ENCODE data around the gene CDK15.
"Not testable (repeated sequence)": the region's sequence is repeated elsewhere in the genome, so short reads cannot be mapped to it uniquely, and the experiment has no call there.

Gene CDK15

DNA sequence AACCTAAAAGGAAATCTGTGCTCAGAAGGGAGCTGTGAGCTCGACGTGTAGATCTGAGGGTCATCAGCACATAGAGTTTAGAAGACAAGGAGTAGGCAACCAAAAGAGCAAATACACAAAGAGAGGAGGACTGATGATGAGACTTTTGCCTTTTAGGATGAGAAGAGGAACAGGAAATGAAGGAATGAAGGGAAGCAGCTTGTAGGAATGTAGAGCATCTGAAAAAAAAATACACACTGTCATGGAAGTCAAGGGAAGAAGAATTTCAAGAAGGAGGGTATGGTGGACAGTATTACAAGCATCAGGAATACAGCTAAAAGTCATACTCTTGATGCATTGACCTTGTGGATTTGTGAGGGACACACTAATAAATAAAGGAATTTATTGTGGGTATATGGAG lies 21.9 kb downstream of the CDK15 start:
- DNase-seq (ENCODE audit: low read depth in 2 of 2), result no peak

DNA sequence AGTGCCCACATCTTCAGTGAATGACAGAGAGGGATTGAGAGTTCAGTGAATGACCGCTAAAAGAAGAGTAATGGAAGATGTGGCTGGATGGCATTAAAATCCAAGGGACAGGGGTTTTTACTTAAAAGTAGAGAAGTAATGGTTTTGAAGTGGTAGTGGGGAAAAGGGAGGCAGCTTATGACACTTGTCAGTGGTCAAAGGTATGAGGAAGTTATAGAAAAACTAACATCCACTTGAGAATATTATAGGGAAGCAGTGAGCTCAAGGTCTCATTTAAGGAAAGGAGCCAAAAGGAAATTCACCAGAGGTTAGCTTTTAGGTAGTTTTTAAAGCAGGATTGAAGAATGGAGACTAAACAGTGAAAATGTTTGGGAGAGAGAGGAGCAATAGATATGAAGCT lies 24.3 kb downstream of the CDK15 start:
- DNase-seq (ENCODE audit: low read depth in 2 of 2), result no peak

DNA sequence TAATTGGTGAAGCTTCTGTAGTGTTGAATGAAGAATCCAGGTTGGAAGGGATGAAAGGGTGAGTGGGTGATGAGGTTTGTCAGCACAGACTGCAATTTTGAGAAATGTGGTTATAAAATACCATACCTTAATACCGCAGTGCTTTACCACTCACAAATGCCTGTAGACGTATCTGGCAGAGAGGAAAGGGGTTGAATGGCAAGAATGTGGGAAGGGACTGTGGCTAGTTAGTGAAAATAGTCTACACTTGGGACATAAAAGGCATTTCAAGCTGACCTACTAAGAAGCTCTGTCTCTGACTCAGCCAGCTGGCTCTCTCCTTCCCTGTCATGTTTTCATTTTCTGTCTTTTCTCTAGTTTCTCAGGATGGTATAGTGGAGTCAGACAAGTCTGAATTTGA lies 25.1 kb downstream of the CDK15 start:
- DNase-seq (ENCODE audit: low read depth in 2 of 2), result no peak

DNA sequence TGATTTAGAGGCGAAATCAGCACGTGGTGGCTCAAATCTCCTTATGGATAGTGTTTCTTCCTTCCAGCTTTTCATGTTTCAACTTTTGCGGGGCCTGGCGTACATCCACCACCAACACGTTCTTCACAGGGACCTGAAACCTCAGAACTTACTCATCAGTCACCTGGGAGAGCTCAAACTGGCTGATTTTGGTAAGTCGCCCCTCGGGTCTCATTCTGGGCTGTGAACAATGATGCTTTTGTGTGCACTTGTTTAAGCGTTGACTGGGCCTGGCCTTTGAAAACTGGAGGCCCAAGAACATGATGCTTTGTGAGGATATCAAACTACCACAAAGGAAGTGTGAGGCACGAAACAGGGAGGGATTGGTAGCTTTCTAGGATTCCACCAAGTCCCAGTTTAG lies 27.4 kb downstream of the CDK15 start:
- DNase-seq (ENCODE audit: low read depth in 2 of 2), result no peak

DNA sequence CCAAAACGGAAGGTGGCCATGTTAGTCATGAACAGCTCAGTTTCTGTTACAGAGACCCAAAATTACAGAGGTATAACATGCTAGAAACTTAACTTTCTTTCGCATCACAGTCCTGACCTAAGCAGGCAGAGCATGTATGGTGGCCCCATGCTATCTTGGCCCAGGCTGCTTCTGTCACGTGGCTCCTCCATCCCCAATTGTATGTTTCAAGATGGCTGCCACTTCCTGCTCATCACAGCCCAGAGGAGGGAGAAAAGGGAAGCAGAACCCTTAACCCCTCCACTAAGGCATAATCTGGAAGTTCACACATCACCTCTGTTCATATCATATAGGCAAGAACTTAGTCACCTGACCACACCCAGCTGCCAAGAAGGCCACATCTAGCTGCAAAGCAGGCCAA lies 28.7 kb downstream of the CDK15 start:
- no peak for DNase-seq (ENCODE audit: low read depth in 2 of 2)

DNA sequence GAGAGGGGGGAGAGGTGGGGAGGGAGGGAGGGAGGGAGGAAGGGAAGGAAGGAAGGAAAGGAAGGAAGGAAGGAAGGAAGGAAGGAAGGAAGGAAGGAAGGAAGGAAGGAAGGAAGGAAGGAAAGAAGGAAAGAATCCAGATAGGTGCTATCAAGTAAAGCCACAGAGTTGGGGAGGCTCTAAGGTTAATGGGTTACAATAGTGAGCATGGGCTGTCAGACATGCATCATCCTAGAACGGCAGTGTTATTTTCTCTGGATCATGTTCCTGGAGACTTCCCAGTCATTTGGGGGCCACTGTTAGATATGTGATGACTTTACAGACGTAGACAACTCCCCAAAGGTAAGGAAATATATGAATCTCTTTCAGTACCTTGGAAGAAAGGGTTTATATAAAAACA lies 31.1 kb downstream of the CDK15 start:
- DNase-seq (ENCODE audit: low read depth in 2 of 2), result no peak

DNA sequence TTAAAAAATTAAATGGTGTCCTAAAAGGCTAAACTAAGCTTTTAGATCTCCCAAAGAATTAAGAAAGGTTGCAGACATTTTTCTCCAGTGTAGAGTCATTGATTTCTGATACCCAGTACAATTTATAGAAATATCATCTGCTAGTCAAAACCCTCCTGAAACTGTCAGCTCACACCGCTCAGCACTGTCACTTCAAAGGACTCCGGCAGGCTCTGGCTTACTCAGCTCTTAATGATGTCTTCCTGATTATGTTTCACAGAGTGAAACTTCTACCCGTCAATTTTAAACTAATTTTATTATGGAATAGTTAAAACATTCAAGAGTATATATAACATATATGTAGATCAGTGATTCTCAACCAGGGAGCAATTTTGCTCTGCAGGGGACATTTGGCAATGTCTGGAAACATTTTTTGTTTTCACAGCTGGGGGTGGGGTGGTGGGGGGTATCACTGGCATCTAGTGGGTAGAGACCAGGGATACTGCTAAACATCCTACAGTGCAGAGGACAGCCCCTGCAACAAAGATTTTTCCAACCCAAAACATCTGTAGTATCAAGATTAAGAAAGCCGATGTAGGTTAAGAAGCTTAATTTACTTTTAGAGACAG lies 31.6 kb downstream of the CDK15 start:
- DNase-seq (ENCODE audit: low read depth in 2 of 2), result no peak

DNA sequence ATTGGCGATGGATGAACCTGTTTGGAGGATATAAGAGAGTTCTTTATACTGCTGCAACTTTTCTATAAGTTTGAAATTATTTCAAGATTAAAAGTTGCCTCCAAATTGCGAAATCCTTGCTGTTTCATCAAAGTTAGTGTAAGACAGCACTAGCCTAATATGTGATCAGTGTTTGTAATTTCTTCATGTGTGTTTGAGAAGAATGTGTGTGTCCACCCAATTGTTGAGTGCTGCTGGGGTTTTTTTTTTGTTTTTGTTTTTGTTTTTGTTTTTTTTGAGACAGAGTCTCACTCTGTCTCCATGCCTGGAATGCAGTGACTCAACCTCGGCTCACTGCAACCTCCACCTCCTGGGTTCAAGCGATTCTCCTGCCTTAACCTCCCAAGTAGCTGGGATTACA lies 33.4 kb downstream of the CDK15 start:
- DNase-seq (ENCODE audit: low read depth in 2 of 2), result no peak

DNA sequence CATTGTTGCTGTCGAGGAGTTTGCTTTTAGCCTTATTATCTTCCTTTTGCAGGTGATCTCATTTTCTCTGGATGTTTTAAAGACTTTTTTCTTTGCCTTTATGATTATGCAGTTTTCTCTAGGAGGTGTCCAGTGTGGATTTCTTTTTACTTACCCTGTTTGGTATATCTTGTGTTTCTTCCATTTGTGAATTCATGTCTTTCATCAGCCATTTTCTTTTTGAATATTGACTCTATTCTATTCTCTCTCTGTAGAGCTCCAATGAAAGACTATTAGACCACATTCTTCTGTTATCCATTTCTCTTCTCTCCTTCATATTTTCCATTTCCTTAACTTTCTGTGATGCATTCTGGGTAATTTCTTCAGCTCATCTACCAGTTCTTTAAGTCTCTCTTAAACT lies 34.4 kb downstream of the CDK15 start:
- no peak for DNase-seq (ENCODE audit: low read depth in 2 of 2)

DNA sequence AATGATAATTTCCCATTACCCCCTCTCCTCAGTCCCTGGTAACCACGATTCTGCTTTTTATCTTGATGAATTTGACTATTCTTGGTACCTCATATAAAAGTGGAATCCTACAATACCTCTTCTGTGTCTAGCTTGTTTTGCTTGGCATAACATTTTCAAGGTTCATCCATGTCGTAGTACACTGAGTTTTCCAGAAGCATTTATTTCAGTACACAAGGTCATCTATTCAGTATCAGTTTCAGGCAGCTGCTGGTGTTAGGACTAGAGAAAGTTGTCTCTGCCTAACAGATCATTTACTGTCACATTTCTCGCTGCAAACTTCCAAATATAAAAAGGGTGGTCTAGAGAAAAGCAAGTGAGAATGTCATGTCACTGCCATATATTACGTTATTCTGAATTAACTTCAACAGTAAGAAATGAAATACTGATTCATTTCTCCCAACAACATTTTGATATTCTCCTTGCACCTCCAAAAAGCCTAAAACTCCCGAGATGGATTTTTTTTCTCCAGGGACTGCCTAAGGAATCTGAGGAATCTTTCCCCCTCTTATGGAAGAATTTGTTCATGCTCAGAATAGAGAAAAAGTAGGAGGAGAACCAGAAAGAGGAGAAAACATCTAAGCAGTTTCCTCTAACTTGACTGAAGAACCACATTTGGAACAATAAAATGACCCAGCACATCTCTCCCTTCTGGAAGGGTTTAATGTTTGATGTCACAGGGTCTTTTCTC lies 36.0 kb downstream of the CDK15 start:
- DNase-seq (ENCODE audit: low read depth in 2 of 2), result no peak

DNA sequence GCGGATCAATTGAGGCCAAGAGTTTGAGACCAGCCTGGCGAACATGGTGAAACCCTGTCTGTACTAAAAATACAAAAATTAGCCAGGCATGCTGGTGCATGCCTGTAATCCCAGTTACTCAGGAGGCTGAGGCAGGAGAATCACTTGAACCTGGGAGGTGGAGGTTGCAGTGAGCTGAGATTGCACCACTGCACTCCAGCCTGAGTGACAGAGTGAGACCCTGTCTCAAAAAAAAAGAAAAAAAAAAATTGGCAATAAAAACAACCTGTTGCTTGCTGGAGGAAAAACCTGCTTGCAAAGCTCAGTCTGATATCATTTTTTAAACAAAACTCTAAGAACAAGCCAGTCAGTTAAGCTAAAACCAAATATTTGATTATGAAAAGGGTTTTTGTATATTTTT lies 38.6 kb downstream of the CDK15 start:
- not testable (repeated sequence) for DNase-seq (ENCODE audit: low read depth in 2 of 2)

DNA sequence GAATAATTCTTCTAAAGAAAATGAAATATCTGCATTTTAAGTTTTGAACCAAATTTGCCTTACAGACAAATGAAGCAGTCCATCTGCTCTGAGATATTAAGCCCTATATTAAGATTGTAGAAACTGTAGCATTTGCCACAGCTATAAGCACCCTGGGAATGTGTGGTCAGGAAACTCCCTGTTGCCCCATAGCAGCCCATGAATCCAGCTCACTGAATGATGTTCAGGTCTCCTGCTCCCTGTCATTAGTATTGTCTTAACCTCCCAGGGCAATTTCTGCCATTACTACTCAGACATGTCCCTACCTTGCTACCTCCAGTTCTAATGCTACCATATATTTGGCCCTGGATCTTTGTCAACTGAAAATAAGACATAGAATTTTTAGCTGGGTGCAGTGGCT lies 41.1 kb downstream of the CDK15 start:
- no peak for DNase-seq (ENCODE audit: low read depth in 2 of 2)

DNA sequence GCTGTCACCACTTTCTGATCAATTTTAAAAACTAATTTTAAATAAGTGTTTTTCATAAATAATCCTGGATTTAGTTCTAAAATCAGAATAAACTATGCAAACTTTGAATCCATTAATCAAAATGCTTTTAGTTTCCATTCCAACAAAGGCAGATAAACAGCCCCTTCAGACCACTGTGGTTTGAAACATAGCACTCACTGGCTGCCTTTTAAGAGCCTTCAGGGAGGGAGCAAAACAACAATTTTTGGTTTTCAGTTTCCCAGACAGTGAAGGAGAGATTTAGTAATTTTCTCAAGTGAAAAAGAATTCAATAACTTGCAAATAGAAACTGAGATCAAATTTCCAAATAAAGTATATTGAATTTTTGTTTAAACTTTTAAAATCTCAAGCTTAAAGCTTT lies 46.1 kb downstream of the CDK15 start:
- DNase-seq (ENCODE audit: low read depth in 2 of 2), result no peak

DNA sequence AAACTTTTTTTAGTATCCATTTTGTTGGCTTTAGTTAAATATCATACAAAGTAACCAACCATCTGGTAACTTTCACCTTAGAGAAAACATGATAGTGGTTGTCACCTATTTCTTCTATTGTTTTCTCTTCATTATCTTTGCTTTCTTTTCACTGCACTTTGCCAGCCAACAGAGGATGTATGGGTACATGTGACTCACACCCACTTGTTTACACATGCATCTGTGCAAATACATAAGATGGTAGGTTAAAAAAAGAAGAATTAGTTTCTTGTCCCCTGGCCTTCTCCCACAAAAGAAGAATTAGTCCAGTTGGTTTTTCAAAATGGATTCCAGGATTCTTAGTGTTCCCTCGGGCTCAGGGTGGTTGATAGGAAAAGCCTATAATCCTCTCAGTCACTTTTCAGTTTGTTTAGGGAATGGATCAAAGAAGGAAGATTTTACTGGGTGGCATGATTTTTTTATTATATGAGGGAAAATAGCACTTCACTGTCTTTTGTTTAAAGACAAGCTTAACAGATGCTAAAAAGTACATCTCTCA lies 46.6 kb downstream of the CDK15 start:
- no peak for DNase-seq (ENCODE audit: low read depth in 2 of 2)

DNA sequence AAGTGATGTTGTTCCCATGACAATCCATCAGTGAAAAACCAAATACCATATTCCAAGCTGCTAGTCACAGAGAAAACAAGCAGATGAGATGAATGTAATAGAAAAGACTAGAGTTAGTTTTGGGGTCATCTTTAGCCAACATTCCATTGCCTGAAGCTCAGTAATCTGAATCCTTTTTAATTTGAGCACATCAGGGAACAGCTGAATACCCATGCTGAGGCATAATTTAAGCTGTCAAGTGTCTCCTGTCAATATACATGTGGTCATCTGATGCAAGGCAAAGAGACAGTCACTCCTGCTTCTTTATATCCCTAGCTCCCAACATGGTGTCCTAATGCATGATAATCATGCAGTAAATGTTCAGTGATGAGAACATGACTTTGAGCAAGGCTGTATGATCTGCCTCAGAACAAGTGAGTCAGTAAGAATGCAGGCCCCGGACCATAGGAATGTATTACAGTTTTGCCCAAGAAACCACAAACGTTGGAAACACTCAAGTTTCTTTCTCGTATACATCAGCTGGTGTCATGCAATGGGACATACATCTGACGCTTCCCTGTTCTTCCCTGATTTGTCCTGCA lies 48.0 kb downstream of the CDK15 start:
- no peak for DNase-seq (ENCODE audit: low read depth in 2 of 2)

DNA sequence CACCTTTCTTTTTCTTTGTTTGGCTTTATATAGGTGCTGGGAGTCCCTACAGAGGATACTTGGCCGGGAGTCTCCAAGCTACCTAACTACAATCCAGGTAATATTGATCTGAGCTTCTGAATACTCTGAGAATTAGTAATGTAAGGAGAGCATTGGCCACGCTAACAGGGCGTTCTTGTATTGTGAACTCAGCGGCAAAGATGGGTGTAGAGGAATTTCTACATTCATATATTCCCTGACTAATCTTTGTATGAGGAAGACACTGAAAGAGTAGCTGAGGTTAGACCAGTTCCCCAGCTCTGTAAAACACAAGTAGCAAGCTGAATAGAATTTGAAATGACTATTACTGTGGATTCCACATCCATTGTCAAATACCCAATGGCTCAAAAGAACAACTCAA lies 48.5 kb downstream of the CDK15 start:
- DNase-seq (ENCODE audit: low read depth in 2 of 2), result no peak

DNA sequence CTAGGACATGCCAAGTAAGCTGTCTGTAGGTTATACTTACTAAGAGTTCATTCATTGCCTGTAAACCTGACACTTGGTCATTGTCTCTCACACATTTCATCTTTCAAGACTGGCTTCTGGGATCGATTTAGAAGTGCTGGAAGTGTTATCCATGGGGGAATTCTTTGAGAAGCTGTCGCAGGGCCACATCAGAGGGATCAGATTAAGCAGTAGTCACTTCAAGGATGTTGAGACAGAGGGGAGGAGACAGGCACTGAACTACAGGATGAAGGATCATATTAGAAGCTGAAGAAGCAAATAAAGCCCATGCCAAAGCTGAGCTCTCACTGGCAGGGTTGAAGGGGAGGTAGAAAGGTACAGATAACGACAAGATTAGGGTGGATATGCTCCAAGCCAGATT lies 49.0 kb downstream of the CDK15 start:
- DNase-seq (ENCODE audit: low read depth in 2 of 2), result no peak

DNA sequence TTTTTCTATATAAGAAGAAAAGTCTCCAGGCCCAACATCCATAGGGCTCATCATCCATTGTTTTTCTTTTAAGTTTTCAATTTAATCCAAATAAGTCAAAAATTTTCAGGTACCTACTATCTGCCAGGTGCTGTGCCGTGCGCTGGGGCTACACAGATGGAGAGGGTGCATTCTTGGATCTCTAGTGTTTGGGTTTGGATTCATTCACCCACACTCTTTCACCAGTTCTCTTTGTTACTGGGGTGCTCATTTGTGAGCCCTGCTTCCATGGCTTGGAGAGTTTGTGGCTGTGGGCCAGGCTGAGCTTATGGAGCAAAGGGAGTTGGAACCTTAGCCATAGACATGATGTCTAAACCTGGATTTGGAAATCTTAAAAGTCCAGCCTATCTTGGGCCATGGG lies 51.0 kb downstream of the CDK15 start:
- no peak for DNase-seq (ENCODE audit: low read depth in 2 of 2)

DNA sequence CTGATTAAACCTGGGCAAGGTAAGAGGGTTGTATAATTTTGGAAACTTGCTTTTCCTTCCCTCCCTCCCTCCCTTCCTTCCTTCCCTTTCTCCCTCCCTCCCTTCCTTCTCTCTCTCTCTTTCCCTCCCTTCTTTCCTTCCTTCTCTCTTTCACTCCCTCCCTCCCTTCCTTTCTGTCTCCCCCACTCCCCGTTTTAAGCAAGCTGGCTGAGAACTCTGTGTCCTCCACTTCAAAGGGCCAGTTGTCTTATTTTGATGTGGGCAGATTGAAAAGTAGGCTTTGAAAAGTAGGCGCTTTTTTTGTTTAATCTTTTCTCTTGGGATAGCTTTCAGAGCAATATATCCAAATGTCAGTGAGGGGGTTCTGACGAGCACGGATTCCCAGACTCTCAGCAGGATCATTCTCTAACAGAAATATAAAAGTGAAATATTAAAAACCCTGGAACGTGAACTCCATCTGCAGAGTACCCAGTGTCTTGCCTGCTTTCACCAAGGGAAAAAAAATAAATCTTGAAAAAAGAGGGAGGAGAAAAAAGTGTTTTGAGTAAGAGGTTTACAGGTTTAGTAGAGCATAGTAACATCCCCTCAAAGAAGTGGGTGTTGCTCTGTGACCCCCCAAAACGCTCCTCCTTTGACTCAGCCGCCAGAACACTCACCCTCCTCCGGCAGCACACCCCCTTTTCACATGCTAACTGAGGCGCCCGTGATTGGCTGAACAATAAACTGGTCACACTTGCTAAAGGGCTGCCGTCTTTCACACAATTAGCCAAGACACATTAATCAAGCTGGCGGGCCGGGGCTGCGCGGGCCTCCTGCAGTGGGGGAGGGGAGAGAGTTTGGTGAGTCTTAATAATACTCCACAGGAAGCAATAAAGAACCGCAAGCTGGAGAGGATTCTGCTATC lies 52.2 kb downstream of the CDK15 start:
- DNase-seq (ENCODE audit: low read depth in 2 of 2), result no peak

DNA sequence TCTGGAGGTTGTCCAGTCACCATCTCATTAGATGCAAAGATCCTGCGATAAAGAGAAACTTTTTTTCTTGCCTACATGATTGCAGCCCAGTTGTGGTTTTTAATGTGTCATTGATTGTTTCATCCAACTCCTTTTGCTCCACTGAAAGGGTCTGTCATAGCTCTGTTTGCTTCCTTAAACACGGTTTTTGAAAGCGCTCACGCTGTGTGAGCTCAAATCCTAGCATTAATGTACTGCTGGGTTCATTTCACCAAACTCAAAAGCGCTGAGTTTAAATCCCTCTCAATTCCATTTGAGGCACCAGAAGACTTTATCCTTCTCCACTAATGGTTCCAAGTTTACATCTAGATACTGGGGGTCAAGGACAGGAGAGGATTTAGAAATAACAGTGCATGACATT lies 53.6 kb downstream of the CDK15 start:
- no peak for DNase-seq (ENCODE audit: low read depth in 2 of 2)

DNA sequence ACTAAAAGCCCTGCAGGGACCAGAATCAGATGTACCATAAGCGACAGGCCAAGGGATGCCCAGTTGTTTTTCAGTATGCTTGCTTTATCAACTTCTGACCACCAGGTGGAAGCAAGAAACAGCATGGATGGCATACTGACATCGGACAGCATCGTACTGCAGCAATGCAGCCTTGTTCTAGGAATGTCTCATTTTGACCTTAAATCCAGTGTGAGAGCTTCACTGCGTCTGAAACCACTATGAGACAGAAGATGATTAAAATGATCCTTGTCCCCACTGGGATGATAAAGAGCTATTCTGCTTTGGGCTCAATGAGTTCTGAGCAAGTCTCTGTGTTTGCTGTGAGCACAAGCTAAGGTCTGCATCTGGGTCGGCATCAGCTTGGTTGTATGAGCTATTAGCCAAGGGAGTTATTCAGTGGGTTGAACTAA lies 54.3 kb downstream of the CDK15 start:
- DNase-seq (ENCODE audit: low read depth in 2 of 2), result no peak

DNA sequence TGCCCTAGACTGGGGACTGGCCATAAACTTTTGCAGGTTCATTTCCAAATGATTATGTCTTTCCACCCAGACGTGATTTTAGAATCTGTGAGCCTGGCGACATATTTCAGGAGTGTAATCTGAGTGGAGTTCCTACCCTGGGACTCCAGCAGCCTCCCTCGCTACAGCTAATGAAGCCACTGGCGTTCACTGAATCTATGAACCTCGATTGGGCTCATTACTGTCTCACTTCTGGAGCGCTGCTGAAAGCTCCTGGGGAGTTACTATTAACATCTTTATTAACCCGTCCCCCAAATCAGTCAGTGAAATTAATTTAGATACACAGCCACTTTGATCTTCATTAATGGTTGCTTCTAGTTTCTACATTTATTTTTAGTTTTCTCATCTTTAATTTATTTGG lies 56.5 kb downstream of the CDK15 start:
- DNase-seq (ENCODE audit: low read depth in 2 of 2), result no peak

Data from stimulated activated CD8-positive, alpha-beta memory T cell treated with anti-CD3 and anti-CD28 coated beads, Interleukin-15, amount 100 ng/mL, for 4 hours (primary cell).